GM18519 (cell line): ENCODE data around the gene SLC46A1.

Experiments used
- ATAC-seq: cut with Tn5 transposase; IDR thresholded peaks from one replicate; pipeline ENCODE4 v1.9.1; 2021; ENCODE audit warnings: mild to moderate bottlenecking, moderate library complexity; ENCODE audit not compliant: unreplicated experiment, low FRiP score

The SLC46A1 gene

GRCh38 chr17:28363776-28364650 lies 42.0 kb downstream of the SLC46A1 start:
- ATAC-seq = no peak

DNA sequence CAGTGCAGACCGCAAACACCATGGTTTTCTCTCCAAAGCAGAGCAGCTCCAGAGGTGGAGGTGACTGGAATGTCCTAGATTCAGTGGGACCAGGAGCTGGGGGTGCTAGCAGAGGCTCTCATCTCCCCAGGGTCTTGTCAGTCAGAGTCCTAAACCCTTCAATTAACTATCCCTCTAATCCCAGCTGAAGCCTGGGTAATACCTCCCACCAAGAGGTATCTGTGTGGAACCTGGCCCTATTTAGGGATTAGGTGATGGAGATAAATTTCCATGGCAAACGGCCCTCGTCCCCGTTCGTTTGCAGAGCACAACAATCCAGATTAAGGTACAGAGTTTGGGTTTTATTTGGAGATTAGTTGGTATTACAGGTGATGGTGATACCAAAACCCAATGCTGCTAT lies 42.8 kb downstream of the SLC46A1 start:
- ATAC-seq = no peak

GRCh38 chr17:28357901-28358197 lies 48.2 kb downstream of the SLC46A1 start:
- ATAC-seq = no peak

- peak; percentile 82 for ATAC-seq
These were observed 48.7 kb downstream of the SLC46A1 start, which contains the start of gene POLDIP2 for GRCh38 chr17:28357061-28357900. Gene POLDIP2 (minus strand): TSS chr17:28357527. CDS start chr17:28357448, 79 bp downstream.

- no peak for ATAC-seq
These were observed 55.7 kb downstream of the SLC46A1 start for GRCh38 chr17:28350271-28350670.

DNA sequence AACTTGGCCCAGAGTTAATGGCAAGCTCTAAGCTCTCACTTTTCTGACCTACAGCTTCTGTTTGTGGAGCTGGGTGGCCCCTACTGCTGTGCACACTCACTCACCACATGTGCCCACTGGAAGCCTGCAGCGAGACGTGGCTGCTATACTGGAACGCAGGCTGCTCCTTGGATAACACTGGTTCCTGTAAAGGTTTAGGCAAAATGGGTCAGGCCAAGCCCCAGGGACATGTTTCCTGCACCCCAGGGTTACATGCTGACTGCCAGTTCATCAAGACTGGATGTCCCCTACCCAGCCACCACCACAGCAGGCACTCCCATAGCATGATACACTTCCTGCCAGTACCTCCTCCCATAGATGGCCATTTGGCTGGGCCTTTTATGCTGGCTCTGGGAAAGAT lies 57.0 kb downstream of the SLC46A1 start:
- ATAC-seq = no peak

DNA sequence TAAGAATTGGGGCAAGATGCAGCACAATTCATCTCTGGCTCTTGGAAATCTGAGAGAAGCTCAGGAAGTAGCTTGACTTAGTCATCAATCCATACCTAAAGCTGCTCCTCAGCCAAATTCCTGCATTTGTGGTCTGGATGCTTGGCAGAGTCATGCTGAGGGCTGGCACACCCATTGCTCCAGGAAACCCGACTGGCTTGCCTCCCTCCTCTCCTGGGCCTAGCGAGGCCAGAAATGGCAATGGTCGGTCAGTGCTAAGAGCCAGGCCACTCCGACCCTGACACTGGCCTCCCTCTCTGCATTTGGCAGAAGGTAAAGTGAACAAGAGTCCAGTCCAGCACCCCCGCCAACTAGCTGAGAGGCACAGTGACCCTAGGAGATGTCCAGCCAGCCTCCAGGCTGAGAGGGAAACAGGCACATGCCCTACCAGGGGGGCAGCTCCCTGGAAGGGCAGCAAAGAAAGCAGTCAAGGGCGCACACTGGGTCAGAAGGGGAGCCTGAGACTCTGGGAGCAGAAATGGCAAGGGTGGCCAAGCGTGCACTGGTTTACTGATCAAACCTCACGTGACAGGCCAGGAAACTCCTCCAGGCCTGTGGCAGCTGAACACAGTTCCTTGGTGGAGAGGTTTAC lies 58.6 kb downstream of the SLC46A1 start:
- ATAC-seq = no peak

DNA sequence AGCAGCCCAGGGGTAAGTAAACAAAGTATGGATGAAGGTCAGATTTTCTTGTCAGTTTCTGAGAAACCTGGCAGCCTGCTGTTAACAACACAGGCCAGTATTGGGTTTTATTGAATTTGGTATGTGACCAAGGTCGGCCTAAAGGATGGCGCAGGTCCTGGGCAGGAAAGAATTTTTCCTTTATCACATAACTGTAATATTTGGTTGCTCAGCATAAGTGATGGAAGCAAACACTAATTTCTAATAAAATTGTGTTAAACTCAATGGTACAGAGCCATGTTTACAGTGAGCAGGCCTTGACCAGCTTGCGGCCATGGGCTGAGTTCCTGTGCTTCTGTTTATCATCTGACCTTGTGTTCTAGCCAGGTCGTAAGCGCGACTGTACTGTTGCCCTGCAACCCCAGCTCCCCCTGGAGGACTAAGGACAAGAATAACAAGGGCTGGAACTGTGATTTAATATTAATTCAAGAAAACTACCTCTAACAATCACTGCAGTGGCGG lies 59.2 kb downstream of the SLC46A1 start:
- ATAC-seq = no peak

- ATAC-seq = no peak
These were observed 59.8 kb downstream of the SLC46A1 start for GRCh38 chr17:28346199-28346580.

DNA sequence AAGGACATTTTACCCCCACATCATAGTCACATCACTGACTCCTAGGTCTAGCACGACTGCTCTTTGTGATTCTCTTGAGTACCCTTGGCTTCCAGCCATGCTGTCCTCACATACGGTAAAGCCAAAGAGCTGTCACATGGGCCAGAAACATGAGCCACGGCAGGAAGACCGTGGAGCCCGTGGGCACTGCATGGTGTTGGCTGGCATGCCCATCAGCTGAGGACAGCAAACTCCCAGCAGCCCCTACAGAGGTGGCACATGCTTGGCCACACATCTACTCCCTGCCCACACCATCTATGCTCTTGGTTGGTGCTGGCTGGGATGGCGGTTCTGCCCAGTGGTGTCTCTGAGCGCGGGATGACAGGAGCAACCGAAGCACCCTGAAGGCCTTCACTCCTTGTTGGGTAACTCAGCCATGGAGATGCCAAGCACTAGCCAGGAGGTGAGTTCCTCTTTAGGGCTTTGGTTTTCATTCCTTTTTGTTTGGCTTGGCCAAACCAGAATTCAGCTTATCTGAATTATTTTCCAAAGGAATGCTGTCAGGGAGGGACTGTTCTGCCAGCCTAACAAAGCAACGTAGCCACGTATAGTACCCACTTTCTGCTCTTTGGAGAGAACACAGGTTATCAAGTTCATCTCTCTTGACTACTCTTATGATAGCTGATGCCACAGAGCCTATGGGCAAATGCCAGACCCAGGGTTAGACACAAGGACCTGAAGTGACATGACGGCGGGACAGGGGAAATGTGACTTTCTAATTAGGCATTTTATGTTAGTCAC lies 60.4 kb downstream of the SLC46A1 start:
- no peak for ATAC-seq
